DLD1 (cell line): Measurements from ENCODE around the gene EPS8L1.
"Not testable (repeated sequence)": the region's sequence is repeated elsewhere in the genome, so short reads cannot be mapped to it uniquely, and the experiment has no call there.

Experiments used
- in situ Hi-C: cut with HindIII; loops from 2 replicates; pipeline ENCODE4 v1.10.0; 2017; ENCODE audit warnings: low sequenced_read_pairs

EPS8L1 gene

GRCh38 chr19:55094456-55095259 lies 19.0 kb downstream of the EPS8L1 start:
- in situ Hi-C loops = no loop called here

DNA sequence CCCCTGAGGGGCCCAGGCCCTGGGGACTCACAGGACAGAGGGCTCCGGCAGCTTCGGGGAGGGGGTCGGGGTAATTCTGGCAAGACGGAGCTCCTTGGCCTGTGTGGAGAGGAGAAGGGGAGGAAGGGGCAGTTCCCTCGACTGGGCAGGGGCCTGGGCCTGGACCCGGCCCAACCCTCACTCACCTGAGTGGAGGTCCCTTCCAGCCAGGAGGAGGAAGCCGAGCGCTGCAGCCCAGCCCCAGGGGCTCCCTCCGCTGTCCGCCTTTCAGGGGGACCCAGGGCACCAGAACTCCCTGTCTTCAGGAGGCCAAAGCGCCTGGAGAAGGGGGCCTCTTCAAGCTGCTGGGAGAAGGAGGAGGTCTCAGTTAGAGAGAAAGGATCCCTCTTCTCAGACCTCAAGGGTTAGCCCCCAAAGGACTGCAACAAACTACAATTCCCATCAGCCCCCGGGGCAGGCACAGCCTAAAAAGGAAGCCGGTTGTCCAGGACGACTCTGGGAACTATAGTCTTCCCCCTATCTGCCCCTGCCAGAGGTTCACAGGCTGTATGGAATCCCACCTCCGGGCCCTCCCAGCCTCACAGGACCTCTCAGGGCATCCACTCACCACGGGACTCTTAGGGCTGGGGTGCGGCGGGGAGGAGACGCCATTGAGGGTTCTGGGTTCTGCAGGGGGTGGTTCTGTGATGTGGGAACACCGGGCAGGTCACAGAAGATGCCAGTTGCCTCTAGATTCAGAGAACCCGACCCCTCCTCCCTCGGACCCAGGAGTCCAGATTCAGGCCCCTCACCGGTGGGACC lies 19.8 kb downstream of the EPS8L1 start:
- in situ Hi-C loops = no loop called here

DNA sequence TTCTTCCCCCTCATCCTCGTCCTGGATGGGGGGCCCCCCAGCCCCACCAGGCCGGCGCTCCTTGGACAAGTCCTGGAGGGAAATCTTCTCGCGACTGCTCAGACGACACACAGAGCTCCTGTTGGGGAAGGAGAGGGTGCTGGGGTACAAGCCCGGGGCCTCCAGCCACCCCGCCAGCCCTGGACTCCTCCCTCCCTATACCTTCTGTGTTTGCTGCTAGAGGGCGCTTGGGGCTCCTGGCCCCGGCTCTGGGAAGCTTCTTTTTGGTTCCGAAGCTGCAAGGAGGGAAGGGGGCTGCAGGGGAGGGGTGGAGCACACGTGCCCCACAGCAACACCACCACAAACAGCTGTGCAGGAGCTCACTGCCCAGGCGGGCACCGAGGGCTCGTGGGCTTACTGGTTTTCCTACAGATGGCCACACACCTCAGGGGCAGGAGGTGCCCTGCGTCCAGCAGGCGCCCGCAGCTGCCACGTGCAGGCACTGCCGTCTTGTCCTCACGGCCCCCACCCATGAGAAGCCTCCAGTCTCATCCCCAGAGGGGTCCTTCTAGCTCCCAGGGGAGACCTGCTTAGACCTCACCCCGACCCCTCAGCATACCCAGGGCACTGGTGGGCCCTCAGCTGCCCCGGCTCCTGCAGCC lies 20.5 kb downstream of the EPS8L1 start:
- in situ Hi-C loops = no loop called here

DNA sequence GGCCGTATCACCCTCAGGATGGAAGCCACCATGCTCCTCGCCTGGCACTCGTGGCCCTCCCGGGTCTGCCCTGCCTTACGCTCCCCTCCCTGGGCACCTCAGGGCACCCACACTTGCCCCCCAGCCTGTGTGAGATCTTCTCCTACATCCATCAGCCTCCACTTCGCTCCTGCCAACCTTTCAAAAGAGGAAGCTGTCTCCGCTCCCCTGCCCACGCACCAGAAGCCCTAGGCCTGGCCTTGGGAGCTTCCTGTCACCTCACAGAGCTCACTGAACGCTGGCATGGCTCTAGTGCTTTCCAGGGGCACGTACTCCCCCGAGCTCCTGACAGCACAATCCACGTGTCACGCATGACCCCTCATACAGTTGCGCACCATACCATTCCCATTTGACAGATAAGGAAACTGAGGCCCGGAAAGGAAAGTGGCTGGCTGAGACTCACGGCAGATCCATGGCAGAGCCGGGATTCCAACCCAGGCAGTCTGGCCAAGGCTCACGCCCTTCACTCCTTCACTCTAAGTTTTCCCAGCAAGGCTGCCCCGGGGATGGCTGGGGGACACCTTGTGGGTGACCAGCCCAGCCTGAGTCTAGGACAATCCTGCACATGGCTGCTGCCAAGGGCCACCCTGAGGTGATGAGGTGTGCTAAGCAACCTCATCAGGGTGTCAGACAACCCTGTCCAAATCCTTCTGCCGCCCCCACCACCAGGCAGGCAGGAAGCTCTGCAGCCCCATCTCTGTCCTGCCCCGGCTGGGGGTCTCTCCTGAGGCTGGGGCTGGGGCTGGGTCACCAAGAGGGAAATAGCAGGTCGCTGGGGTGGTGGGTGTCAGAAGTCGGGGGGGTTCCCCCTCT lies 22.4 kb downstream of the EPS8L1 start:
- in situ Hi-C loops = no loop called here

- in situ Hi-C loops = no loop called here
Observed at GRCh38 chr19:55098716-55099556, 23.3 kb downstream of the EPS8L1 start.

GRCh38 chr19:55099557-55100506 lies 24.2 kb downstream of the EPS8L1 start:
- in situ Hi-C loops = no loop called here

DNA sequence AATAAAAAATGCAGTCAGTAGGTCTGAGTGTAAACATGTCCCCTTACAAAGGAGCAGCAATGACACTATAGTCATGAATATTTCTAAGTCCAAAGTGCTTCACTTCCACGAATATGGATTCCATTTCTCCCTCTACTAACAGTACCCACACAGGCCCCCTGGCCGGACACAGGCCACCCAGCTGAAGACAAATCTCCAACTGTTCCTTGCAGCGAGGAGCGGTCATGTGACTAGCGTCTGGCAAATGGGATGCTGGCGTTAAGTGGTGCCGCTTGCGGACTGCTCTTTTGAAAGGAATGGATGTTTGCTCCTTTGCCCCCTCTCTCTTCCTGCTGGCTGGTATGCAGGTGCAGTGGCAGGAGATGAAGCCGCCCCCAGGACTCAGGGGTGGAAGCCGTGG lies 25.6 kb downstream of the EPS8L1 start:
- in situ Hi-C loops = no loop called here

- in situ Hi-C loops = no loop called here
Observed at GRCh38 chr19:55103190-55103589, 27.5 kb downstream of the EPS8L1 start.

- in situ Hi-C loops = no loop called here
Observed at GRCh38 chr19:55105237-55105636, 29.6 kb downstream of the EPS8L1 start.

DNA sequence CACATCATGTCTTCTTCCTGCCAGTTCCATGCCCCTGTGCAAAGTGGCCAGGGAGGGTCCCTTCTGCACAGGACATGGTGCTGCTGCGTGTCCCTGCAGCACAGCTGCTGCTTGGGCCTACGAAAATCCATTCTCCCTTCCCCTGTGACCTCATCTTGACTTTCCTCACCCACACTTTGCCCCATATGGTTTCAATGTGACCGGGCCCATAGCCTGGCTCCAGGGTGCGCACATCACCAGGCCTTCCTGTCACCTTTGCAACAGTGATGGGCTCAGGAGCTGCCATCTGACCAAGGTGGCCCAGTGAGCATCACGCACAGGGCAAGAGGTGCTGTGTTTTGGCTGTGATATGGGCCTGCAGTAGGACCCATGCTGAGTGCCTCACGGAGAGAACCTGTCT lies 30.9 kb downstream of the EPS8L1 start:
- in situ Hi-C loops = no loop called here

- in situ Hi-C loops = not testable (repeated sequence)
Observed at GRCh38 chr19:55107252-55107651, 31.6 kb downstream of the EPS8L1 start.

DNA sequence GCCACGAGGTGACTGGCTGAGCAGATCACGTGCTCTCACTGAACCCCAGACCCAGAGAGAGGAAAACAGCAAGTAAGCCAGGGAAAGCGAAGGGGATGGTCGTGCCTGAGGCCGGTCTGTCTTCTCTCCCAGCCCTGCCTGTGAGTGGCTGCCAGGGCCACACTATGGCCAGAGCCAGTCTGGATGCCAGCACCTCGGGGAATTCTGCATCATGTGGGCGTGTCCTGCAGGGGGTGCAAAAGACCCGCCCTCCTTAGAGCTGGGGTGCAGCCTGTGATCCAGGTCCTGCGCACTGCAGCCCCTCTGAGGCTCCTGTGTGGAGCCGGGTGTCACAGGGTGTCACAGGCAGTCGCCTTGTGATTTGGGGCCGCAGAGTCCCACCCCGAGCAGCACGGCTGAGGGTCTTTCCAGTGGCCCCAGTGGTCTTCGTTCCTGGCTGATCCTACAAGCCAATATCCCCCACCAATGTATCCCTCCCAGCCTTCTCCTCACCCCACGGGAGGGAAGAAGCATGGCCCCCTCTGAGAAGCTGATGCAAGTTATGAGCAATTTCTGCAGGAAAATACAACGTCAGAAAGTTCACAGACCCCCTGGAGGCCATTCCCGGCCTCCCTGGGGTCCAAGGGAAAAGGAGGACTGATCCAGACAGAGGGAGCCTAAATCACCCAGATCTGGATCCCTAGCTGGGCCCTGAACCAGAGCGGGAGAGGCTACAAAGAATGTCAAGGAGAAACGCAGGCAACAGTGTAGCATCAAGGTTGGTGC lies 34.0 kb downstream of the EPS8L1 start:
- in situ Hi-C loops = no loop called here

DNA sequence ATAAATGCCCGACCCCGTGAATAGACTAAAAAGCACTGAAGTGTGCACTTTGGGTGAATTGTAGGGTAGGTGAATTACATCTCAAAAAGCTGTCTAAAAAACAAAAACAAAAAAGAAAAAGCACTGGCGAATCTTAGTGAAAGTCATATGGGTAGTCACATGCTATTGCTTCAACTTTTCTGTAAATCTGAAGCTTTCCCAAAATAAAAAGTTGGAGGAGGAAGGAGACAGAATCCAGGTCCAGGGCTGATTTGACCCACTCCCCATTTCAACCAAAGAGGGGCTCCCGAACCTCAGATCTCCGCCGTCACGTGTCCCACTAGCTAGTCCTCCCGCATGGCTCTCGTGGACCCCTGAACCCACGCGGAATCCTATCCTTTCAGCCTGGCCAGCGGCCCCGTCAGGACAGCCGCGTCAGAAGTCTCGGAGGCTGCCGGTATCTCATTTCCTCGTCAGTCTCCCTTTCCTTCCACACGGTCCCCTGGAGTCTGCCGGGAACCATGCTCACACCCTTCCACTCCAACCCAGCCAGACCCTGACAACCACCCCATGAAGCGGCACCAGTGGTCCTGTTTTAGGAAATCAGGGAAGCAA lies 35.7 kb downstream of the EPS8L1 start:
- in situ Hi-C loops = no loop called here

GRCh38 chr19:55112246-55112776 lies 36.6 kb downstream of the EPS8L1 start:
- in situ Hi-C loops = no loop called here

GRCh38 chr19:55112777-55113569 lies 37.3 kb downstream of the EPS8L1 start:
- in situ Hi-C loops = no loop called here

DNA sequence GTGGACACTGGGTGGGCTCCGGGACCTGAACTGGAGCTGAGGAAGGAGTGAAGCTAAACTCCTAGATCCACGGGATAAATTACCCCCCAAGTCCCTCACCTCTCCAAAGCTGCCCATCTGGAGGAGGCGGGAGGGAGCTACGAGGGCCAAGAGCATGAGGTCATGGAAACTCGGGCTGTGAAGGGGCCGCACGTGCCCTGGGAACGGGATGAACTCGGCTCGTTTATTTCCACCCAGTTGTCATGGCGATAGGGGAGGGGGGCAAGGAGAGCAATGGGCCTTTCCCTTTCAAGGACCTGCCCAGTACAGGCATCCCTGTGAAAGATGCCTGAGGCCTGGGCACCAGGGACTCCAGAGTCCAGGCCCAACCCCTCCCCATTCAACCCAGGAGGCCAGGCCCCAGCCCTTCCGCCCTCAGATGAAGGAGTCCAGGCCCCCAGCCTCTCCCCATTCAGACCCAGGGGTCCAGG lies 37.9 kb downstream of the EPS8L1 start:
- in situ Hi-C loops = no loop called here
